Left ventricle myocardium inferior (tissue), 1 donor: ENCODE results near the gene ANKS1B. TPM values are rescaled to one million over a fixed set of nuclear protein-coding genes. Genes with fewer than 3 reads are reported as not detected.
"Not testable (repeated sequence)": the region's sequence is repeated elsewhere in the genome, so short reads cannot be mapped to it uniquely, and the experiment has no call there.

Source experiments
- DNase-seq: peaks from one replicate; pipeline ENCODE4 v3.0.0-alpha.2; 2020
- H3K27ac ChIP-seq: fragments of 200-600 bp; replicated peaks from 2 replicates; pipeline ENCODE4 v1.8.0; 2021
- H3K27me3 ChIP-seq: fragments of 200-600 bp; 2 replicates; pipeline ENCODE4 v1.8.0; 2021; ENCODE audit warnings: low read depth
- H3K36me3 ChIP-seq: fragments of 200-600 bp; 2 replicates; pipeline ENCODE4 v1.8.0; 2021
- H3K4me1 ChIP-seq: fragments of 200-600 bp; 2 replicates; pipeline ENCODE4 v1.8.0; 2021
- H3K4me3 ChIP-seq: fragments of 200-600 bp; 2 replicates; pipeline ENCODE4 v1.8.0; 2021; ENCODE audit warnings: mild to moderate bottlenecking, moderate library complexity
- H3K9me3 ChIP-seq: fragments of 200-600 bp; replicated peaks from 2 replicates; pipeline ENCODE4 v1.8.0; 2021
- CTCF ChIP-seq: fragments of 200-600 bp; IDR thresholded peaks from 2 replicates; pipeline ENCODE4 v1.8.0; 2021; ENCODE audit warnings: antibody characterized with exemption, mild to moderate bottlenecking, borderline replicate concordance
- intact Hi-C: fragments of 100-400 bp; cut with micrococcal nuclease; formaldehyde crosslinking; loops from one replicate; pipeline ENCODE4 v1.11.0; 2022
- total RNA-seq: library from RNA; stranded (reverse); fragmentation: NEBNext Ultra II Directional; extraction: Animal tissue kit (Norgen Biotek cat#: 25700); gene quantifications from one replicate; pipeline ENCODE4 v1.2.1, GENCODE V29; 2021
- donor health status: DM: no; HTN: yes; CAD: no; lungs with severe emphysema.

Gene ANKS1B
- total RNA-seq, 1 donor from 2014 or later = 1.6 TPM

GRCh38 chr12:98769068-98769467, 1215.7 kb downstream of the ANKS1B start:
- H3K9me3 ChIP-seq = no peaks in the 10 kb centered on the region
- no peak overlapping the region for H3K4me3 ChIP-seq
- no peak overlapping the region for H3K27ac ChIP-seq
- peaks cover 10% of the 10 kb centered on the region for H3K27me3 ChIP-seq
- DNase-seq = no peak
- H3K4me1 ChIP-seq = no peaks in the 10 kb centered on the region
- intact Hi-C loops = no loop called here
- no peaks in the 10 kb centered on the region for H3K36me3 ChIP-seq
- no peak for TF ChIP-seq CTCF

- TF ChIP-seq CTCF = no peak
- no peak overlapping the region for H3K27ac ChIP-seq
- no peak for DNase-seq
- H3K36me3 ChIP-seq = no peaks in the 10 kb centered on the region
- intact Hi-C loops = no loop called here
- H3K9me3 ChIP-seq = no peaks in the 10 kb centered on the region
- no peaks in the 10 kb centered on the region for H3K4me1 ChIP-seq
- no peak overlapping the region for H3K4me3 ChIP-seq
- peaks cover 14% of the 10 kb centered on the region for H3K27me3 ChIP-seq
Measured at GRCh38 chr12:98767248-98767647, 1217.5 kb downstream of the ANKS1B start.

DNA sequence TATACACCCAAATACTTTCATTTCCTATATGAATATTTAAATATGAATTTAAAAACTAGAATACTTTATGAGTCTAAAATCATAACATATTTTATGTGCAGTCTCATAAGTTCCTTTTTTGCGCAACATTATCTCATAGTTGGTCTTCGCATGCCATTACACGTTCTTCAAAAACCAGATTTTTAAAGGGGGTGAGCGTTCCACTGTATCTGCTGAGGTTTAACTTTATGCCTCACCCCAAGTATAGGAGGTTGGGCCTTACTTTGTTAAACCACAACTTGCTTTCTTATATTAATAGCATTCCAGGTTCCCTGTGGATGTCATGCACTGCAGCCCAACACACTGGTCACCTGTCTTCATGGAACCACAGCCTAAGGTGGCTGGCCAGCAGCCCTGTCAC, 1221.1 kb downstream of the ANKS1B start:
- peaks cover 23% of the 10 kb centered on the region for H3K27me3 ChIP-seq
- no peak overlapping the region for H3K27ac ChIP-seq
- H3K9me3 ChIP-seq = no peaks in the 10 kb centered on the region
- intact Hi-C loops = no loop called here
- no peak overlapping the region for H3K4me3 ChIP-seq
- TF ChIP-seq CTCF = no peak
- DNase-seq = no peak
- H3K4me1 ChIP-seq = no peaks in the 10 kb centered on the region
- H3K36me3 ChIP-seq = no peaks in the 10 kb centered on the region

- H3K27ac ChIP-seq = no peak overlapping the region
Measured at GRCh38 chr12:98758331-98758730, 1226.4 kb downstream of the ANKS1B start.

DNA sequence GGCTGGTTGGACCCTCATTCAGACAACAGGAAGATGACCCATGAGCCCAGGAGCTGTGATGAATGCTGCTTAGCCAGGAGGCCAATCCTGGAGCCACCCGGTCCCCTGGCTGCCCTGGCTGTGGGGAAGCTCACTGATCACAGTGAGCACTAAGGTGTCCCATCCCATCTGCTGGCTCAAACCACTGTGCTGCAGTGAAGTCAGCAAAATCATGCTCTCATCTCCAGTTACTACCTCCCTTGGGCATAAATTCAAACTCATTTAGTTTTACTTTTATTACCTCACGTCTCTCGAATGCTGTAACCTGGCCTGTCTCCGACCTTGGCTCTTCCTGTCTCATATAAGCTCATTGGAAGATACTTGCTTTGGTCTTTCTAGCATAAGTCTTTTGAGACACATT, 1227.3 kb downstream of the ANKS1B start:
- Histone ChIP-seq H3K36me3 (no peaks in the 10 kb centered on the region), H3K27me3 (peaks cover 28% of the 10 kb centered on the region), H3K4me3 (no peak overlapping the region), H3K27ac (no peak overlapping the region), H3K4me1 (no peaks in the 10 kb centered on the region), H3K9me3 (no peaks in the 10 kb centered on the region)
- intact Hi-C loops = no loop called here
- TF ChIP-seq CTCF = no peak
- DNase-seq = no peak

More at GRCh38 chr12:98758331-98758730, 1226.4 kb downstream of the ANKS1B start:
- Histone ChIP-seq H3K4me1 (no peaks in the 10 kb centered on the region), H3K4me3 (no peak overlapping the region), H3K9me3 (no peaks in the 10 kb centered on the region), H3K36me3 (no peaks in the 10 kb centered on the region), H3K27me3 (peaks cover 25% of the 10 kb centered on the region)
- TF ChIP-seq CTCF = no peak
- DNase-seq = peak; percentile 25
- intact Hi-C loops = no loop called here

DNA sequence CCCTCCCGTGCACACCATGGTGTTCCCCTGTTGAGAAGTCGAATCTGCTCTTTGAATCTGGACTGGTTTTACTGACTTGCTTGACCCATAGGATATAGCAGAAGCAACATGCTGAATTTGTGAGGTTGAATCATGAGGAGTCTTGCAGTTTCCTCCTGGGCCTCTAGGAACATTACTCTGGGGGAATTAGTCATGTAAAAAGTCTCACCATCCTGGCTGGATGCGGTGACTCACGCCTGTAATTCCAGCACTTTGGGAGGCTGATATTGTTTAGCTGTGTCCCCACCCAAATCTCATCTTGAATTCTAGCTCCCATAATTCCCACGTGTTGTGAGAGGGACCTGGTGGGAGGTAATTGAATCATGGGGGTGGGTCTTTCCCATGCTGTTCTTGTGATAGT, 1228.9 kb downstream of the ANKS1B start:
- H3K4me3 ChIP-seq, H3K36me3 ChIP-seq, H3K27ac ChIP-seq, intact Hi-C loops, H3K9me3 ChIP-seq, H3K4me1 ChIP-seq, DNase-seq: not testable (repeated sequence)
- H3K27me3 ChIP-seq = peaks cover 24% of the 10 kb centered on the region
